ENCODE data around the gene CHAT. TPM values are rescaled to one million over a fixed set of nuclear protein-coding genes. Genes with fewer than 3 reads are reported as not detected.

CHAT gene
- total RNA-seq, 1 donor from 2014 or later: not detected

DNA sequence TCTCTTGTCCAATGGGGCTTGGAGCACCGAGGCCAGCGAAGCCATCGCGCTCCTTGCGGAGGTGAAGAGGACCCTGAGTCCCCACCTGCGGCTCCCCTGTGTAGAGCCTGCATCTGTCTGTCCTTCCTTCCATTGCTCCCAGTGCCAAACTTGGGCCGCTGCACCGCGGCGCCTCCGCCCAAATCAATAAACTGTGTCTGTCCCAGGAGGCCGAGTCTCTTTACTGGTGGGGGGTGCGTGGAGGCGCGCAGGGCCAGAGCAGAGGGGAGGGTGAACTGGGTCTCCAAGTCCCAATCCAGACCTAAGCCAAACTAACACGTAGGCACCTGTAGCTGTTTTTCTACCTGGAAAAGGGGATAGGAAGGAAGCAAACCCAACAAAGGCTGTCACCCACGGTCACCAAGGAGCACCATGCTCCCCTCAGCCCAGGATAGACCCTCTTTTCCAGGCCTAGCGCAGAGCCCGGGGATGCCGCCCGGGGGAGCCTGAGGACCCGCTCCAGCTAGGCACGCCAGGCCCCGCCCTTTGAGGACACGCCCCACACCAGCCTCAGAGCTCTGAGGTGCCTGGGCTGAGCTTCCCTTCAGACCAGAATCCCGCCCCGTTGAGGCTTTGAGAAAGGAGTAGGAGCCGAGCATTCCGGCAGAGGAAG lies 1.2 kb upstream of the CHAT start:
- no peak for DNase-seq

GRCh38 chr10:49613165-49613881 lies 514 bp upstream of the CHAT start:
- DNase-seq: no peak

DNA sequence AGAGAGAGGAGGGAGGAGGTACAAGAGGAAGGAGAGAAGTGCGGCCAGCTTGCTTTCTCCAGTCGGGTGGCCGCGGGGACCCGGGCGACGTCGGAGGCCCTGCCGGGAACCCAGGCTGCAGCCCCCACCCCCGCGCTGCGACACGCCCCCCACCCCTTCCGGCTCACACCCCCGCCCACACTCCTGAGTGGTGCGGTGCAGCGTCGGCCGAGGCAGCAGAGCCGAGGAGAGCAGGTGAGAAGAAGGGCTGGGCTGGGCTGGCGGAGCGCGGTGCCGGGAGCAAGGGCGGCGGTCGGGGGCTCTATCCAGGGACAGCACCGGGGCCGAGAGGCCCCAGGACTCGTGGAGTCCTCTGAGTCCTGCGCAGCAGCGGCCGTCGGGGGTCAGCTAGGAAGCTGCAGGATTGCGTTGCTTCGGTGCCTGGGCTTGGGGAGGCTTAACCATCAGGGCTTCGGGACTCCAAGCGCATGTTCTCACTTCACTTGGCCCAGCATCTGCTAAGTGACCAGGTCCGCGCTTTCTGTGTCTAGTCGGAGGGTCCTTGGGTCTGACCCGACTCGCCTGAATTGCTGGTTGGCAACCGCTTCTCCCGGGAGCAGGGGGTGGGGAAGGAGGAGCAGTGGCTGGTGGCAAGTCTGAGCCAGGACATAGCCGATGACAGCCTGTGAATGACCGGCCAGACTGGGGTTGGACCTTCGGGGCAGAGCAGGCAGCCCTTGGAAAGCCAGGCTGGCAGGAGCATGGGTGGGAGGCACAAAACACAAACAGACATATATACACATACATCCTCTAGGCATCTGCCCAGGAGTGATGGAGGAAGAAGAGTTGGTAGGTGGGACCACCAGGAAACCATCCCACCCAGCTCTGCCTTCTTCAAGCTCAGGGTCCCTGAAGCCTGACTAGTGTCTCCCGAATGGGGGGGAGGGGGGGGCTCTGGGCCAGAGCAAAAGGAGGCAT lies 683 bp downstream of the CHAT start:
- DNase-seq: no peak

DNA sequence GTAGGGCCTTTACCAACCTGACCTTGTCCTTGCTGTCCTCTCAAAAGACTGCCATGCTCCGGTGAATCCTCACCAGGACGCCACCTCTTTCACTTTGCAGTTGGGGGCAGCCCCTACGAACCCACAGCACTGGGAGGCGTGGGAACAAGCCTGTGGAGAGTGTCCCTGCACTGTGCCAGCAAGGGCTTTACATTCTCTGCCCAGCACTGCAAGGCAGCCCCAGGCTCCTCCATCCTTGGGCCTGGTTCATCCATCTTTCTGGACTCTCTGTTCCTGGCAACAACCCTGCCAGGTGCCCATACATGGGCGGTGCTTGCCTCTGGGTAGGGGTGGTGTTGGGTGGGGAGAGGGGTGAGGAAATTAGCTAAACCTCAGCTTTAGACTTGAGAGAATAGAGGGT lies 1.4 kb downstream of the CHAT start:
- DNase-seq: no peak

DNA sequence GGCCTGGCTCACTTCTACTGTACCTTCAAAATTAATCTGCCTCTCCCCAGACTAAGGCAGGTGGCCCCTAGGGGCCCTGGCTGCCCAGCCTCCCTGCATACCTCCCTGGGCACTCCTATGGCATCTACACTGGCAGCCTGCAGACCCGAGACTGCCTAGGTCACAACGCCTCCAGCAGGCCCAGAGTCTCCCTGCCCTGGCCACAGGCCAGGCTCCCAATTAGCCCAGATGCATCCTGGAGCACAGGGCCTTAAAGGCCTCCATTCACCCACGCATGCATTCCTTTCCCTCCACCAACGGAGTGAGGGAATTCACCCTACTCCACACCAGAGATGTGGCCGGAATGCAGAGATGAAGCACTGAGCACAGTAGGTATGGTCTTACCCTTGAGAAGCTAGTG lies 1.9 kb downstream of the CHAT start:
- no peak for DNase-seq

DNA sequence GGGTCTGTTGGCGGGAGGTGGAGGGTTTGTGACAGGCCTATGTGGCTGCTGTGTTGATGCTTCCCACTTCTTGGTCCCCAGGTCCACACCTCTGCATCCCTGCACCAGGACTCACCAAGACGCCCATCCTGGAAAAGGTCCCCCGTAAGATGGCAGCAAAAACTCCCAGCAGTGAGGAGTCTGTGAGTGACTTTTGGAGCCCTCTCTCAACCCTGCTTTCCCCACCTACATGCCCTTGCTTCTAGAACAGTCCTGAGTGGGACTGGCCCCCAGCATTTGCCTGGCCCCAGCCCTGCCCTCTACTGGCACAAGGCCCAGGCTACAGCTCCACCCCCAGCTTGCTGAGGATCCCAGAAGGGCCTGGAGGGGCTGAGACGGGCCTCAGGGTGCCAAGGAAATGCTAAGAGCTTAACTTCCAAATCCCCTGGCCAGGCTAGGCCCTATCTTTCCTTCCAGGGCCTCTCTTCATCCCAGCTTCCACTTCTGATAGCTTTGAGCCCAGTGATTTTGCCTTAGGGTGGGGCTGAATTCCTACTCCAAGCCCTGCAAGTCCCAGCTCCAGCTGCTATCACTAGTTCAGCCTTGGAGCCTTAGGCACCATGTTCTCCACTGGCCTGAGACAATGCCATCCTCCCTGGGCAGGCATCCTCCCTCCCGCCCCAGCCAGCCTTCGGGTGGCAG lies 2.7 kb downstream of the CHAT start:
- DNase-seq: no peak

DNA sequence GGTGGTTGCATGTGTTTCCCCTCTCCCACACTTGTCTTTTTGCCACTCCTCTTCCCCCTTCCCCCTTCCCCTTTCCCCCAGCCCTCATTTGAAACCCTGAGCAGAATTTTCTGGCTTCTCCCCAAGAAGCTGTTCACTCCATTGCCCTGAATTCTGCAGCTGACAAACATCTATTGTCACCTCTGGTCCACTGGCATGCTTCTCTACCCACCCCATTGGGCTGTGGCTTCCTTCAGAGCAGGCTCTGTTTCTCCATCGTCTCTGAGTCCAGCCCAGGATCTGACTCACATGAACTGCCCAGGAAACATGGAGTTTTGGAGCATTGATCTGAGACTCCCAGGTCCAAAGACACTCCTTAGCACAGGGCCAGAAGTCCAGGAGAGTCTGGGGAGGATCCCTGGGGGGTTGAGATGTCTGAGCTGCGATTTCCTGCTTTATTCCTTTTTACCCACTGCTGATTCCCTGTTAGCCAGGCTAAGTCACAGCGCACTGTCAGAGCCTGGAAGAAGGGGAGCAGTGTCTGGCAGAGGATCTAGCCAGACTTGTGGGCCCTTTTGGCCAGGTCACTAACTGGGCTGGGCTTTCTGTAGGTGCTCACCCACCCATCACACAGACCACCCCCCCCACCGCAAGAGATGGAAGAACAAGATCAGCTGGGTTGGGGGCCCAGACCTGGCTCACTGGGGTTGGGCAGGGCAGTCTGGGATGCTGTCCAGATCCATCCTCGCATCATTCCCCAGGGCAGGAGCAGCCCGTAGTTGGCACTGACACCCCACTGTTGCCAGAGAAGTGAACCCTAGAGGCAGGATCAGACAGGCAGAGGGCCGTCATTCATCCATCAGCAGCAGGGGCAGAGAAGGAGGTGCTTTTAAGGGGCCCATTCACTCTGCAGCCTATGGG lies 3.5 kb downstream of the CHAT start:
- no peak for DNase-seq

GRCh38 chr10:49618821-49619220 lies 5.0 kb downstream of the CHAT start:
- no peak for DNase-seq

GRCh38 chr10:49619613-49620012 lies 5.8 kb downstream of the CHAT start:
- no peak for DNase-seq

GRCh38 chr10:49620286-49620810 lies 6.5 kb downstream of the CHAT start:
- no peak for DNase-seq

GRCh38 chr10:49620841-49621378 lies 7.1 kb downstream of the CHAT start:
- no peak for DNase-seq

GRCh38 chr10:49621561-49621960 lies 7.7 kb downstream of the CHAT start:
- no peak for DNase-seq

GRCh38 chr10:49622426-49623425 lies 8.9 kb downstream of the CHAT start:
- DNase-seq: no peak

GRCh38 chr10:49624629-49625028 lies 10.8 kb downstream of the CHAT start:
- DNase-seq: no peak

DNA sequence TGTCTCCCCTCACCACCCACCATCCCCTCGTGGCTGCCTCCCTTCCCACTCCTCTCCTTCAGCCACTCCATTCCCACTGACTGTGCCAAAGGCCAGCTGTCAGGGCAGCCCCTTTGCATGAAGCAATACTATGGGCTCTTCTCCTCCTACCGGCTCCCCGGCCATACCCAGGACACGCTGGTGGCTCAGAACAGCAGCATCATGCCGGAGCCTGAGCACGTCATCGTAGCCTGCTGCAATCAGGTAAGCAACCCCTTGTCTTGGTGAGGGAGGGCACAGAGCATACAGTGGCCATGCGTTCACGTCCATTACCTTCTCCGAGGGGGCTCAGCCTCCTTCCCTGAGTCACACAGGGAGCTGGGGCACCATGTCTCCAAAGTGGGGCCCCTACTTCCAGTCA lies 11.6 kb downstream of the CHAT start:
- no peak for DNase-seq

GRCh38 chr10:49627038-49627437 lies 13.2 kb downstream of the CHAT start:
- DNase-seq: no peak

GRCh38 chr10:49627644-49628247 lies 13.9 kb downstream of the CHAT start:
- DNase-seq: no peak

DNA sequence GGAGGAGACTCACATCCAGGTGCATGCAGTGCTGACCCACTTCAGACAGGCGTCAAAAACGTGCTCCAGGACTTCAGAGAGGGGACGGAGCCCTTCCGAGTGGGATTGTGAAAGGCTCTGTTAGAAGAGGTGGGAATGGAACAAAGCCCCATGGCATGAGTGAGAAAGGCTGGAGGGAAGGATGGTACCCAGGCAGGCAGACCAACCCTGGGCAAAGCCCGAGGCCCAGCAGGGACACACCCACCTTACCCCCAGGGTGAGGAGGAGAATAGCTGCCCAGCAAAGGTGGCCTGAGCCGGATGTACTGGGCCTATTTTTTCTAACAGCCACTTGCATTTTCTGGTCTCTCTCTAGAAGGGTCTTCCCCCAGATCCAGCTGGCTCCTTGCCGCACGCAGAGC lies 14.8 kb downstream of the CHAT start:
- no peak for DNase-seq

- DNase-seq: no peak
Observed at GRCh38 chr10:49629431-49629881, 15.6 kb downstream of the CHAT start.
